CD4-positive, alpha-beta T cell treated with Interleukin-4 for 1 hour (primary cell): ENCODE results near the gene CHCT1.
"Not testable (repeated sequence)": the region's sequence is repeated elsewhere in the genome, so short reads cannot be mapped to it uniquely, and the experiment has no call there.

ENCODE experiments used
- DNase-seq, 2 donors: peaks; one replicate each; pipeline ENCODE4 v3.0.0-alpha.2; 2020 to 2022

Gene CHCT1

DNA sequence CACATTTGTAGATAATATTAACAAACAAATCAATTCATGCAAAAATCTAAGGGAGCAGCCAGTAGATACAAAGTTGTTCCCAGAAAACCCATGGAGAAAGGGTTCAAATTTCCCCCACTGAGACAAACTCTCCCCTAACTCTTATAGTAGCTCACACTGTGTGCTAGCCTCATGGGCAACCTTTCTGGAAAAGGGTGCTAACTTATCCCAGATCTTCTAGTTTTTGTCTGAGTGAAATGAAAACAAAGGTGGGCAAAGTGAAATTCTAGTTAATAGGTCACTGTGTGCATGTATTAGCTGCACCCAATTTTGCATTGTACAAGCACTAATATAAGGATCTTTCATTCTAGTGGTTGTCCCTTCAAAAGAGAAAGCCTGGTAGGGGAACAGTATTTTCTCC lies 20.5 kb upstream of the CHCT1 start:
- DNase-seq, result no peak

DNA sequence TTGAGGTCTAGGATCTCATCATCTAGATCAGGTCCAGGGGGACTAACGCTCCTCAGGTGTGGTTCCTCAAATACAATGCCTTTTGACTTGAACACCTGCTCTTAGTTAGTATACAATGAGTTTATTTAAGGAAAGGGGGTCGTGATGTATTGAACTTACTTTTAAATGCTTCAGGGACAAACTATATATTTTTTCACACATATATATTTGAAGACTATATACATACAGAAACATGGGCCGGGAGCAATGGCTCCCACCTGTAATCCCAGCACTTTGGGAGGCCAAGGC lies 18.8 kb upstream of the CHCT1 start:
- DNase-seq, result no peak

DNA sequence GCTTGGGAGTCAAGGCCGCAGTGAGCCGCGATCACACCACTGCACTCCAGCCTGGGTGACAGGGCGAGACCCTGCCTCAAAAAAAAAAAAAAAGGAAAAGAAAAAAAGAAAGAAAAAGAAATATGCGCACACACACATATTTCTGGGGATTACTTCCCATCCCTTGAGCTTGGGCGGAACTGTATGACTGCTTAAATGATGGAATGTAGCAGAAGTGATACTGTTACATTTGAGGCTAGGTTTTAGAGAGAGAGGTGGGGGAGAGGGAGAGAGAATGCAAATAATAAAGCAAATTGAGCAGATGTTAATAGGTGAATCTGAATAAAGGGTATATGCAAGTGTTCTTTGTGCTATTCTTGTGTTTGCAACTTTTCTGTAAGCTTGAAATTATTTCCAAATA lies 18.3 kb upstream of the CHCT1 start:
- no peak for DNase-seq

DNA sequence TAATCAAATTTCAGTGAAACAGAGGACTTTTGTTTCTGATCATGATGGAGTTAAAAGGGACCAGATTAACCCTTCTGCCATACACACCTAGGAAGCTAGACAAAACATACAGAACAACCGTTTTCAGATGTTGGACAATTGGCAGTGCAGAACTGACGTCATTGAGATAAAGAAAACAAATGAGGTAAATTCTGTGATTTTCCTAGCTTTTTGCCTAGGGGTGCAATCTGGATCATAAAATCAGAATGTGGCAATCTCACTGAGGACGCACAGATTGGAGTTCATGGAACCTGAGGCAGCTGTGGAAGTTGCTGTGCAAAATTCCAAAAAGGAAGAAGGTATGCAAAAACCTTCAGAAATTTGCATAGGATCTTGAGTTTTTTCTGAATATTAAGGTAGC lies 15.4 kb upstream of the CHCT1 start:
- no peak for DNase-seq

DNA sequence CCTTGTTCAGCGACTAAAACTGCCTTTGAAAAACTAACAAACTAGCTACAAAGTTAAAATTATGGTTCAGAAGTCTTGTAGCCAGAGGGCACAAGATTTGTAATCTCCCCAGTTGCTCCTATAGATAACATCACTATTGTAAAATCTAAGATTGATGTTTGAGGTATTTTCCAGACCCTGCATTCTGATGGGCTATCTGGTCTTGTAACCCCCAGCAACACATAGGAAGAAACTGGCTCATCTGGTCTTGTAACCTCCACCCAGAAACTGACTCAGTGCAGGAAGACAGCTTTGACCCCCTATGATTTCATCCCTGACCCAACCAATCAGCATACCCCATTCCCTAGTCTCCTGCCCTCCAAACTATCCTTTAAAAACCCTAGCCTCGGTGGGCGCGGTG lies 12.3 kb upstream of the CHCT1 start:
- no peak for DNase-seq

DNA sequence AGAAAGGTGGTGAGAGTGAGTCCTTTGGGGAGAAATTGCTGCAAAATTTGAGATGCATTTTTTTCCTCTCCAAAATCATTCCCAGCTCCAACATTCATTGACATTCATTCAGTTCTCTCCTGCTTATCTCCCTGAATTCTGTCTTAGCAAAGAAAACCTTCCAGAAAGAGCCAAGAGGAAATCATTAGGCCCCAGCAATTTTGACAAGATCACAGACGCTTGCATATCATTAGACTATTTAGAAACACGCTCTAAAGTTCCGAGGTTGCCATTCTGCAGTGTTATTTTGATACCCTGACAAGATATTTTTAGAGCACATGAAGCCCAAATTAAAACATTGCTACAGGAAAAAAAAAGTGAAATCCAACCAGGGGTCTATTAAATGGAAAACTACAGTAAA lies 9.6 kb upstream of the CHCT1 start:
- no peak for DNase-seq

DNA sequence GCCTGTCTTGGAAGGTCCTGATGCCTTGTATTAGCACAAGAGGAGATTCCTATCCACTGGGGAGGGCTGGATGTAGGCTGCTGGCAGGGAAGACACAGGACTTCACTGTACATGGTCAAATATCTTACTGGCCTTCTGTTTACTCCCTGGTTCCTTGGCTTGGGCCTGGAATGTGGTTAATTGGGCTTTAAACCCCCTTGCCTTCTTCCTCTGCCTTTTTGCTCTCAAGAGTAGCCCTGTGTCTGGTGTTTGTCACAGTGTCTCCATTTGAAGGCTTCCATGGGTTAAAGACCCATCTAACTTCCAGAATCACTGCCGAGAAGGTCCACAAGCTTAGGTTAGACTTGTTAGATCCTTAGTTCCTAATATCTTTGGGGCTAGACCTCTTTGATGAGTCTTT lies 7.1 kb upstream of the CHCT1 start:
- no peak for DNase-seq

DNA sequence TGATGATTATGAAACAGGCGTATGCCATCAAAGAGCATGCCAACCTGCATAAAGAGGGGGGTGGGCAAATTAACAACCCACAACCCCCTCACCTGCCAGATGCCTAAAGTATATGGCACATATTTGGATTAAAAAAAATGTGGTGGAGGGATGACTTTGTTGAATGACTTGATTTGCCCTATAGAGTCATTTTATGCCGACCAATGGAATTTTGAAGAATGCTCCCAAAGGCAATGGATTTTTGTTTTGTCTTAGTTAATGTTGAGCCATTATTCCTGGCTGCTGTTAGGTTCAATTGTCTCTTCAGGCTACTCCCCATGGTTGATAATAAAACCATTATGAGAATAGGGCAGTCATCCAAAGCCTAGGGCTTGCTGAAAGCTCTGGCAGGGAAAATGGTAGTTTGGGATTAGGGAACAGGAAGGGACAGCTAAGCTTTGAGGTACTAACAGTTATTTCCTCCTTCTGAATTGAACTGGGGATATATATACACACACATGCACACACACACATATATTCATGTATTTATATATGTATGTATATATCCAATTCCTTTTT lies 5.8 kb upstream of the CHCT1 start:
- no peak for DNase-seq

DNA sequence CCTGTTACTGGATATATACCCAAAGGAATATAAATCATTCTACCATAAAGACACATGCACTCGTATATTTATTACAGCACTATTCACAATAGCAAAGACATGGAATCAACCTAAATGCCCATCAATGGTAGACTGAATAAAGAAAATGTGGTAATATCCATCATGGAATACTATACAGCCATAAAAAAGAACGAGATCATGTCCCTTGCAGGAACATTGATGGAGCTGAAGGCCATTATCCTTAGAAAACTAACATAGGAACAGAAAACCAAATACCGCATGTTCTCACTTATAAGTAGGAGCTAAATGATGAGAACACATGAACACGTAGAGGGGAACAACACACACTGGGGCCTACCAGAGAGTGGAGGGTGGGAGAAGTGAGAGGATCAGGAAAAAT lies 3.3 kb upstream of the CHCT1 start:
- DNase-seq, result not testable (repeated sequence)

DNA sequence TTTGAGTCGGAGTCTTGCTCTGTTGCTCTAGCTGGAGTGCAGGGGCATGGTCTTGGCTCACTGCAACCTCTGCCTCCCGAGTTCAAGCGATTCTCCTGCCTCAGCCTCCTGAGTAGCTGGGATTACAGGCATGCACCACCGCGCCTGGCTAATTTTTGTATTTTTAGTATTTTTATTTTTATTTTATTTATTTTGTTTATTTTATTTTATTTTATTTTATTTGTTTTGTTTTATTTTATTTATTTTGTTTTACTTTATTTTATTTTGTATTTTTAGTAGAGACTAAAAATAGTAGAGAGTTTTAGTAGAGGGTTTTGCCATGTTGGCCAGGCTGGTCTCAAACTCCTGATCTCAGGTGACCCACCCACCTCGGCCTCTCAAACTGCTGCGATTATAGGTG lies 2.4 kb upstream of the CHCT1 start:
- DNase-seq, result not testable (repeated sequence)

DNA sequence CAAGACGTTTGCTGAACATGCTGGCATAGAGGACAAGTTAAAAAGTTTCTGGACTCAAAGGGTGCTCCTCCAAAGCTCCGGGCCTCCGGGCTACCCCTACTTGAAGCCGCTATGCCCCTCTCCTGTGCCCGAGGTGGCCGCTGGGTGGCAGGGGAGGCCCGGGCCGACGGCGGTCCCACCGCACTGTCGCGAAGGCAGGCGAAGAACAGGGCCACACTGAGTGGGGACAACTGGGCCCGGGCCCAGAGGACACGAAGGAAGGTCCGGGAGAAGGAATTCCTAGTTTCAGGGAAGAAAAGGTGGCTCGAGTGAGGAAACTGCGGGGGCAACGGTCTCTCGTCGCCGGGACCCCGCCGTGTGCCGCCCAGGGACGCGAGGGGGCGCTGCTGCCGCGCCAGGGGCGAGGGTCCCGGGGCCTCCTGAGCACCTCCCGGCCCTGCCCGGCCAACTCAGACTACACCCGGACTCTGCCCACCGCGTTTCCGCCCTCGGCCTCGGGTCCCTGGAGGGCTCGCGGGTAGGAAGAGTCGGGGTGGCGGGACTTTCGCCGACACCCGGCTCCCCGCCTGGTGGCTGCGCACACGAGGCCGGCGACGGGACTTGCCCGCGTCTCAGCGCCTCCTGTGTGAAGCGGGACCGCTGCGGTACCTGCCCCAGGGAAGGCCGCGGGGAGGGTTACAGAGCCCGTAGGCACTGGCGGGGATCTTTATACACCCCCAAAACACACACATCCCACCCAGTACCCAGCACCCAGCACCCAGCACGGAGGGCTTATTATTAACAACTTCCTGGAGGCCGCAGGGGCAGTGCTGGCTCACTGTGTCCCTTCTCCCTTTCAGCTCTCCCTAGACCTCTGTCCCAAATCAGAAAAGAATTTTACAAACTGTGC lies 772 bp upstream of the CHCT1 start:
- DNase-seq, result peak; percentile 74 to 78

DNA sequence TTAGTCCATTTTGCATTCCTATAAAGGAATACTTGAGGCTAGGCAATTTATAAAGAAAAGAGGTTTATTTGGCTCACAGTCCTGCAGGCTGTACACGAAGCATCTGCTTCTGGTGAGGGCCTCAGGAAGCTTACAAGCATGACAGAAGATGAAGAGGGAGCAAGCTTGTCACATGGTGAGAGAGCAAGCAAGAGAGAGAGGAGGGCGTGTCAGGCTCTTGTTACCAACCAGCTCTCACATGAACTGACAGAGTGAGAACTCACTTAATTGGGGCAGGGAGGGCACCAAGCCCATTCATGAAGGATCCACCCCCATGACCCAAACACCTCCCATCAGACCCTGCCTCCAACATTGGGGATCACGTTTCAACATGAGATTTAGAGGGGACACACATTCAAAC lies 1.6 kb downstream of the CHCT1 start:
- DNase-seq, result no peak

DNA sequence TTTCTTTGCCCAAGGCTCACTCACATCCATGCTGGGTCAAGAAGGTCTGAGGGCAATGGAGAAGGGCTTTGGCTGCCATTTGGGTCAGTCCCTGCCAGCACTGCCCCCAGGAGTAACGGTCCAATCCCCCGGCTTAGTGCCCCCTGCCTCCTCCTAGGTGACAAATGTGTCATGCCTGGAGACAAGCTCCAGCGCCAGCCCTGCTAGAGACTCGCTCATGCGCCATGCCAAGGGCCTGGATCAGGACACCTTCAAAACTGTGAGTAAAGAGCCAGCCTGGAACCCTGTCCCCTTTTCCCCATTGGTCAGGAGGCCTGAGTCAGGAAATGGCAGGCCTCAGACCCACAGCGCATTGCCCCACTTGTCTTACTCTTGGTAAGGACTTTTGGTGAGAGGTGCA lies 3.3 kb downstream of the CHCT1 start:
- no peak for DNase-seq

DNA sequence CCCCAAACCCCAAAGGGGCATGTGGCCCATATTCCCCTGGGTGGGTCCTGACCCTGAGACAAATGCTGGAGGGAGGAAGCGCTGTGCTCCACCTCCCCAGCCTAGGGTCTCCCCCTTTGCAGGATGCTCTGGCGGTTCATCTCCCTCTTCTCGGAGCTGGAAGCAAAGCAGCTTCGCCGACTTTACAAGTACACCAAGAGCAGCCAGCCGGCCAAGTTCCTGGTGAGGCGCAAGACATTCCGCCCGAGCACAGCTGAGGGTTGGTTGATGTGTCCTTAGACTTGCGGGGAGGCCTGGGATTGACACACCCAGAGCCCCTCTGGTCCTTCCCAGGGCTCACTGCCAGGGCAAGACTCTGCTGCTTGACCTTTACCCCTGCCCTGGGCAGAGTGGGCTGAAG lies 4.3 kb downstream of the CHCT1 start:
- no peak for DNase-seq

DNA sequence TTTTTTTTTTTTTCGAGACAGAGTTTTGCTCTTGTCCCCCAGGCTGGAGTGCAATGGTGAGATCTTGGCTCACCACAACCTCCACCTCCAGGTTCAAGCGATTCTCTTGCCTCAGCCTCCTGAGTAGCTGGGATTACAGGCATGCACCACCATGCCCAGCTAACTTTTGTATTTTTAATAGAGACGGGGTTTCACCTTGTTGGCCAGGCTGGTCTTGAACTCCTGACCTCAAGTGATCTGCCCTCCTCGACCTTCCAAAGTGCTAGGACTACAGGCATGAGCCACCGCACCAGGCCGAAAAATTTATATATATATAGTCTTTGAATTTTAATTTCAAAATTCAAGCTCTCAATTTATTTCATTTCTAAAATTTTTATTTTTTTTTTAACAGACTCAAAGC lies 6.2 kb downstream of the CHCT1 start:
- DNase-seq, result not testable (repeated sequence)

DNA sequence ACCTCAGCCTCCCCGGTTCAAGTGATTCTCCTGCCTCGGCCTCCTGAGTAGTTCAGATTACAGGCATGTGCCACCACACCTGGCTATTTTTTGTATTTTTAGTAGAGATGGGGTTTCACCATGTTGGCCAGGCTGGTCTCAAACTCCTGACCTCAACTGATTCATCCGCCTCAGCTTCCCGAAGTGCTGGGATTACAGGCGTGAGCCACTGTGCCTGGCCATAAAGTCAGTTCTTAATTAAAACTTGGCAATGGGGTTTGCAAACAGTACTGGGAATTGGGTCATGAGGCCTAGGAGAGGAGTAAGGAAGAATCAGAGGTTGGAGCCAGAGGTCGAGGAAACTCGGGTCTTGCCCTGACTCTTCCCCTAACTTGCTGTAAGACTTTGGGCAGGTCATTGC lies 8.3 kb downstream of the CHCT1 start:
- not testable (repeated sequence) for DNase-seq

DNA sequence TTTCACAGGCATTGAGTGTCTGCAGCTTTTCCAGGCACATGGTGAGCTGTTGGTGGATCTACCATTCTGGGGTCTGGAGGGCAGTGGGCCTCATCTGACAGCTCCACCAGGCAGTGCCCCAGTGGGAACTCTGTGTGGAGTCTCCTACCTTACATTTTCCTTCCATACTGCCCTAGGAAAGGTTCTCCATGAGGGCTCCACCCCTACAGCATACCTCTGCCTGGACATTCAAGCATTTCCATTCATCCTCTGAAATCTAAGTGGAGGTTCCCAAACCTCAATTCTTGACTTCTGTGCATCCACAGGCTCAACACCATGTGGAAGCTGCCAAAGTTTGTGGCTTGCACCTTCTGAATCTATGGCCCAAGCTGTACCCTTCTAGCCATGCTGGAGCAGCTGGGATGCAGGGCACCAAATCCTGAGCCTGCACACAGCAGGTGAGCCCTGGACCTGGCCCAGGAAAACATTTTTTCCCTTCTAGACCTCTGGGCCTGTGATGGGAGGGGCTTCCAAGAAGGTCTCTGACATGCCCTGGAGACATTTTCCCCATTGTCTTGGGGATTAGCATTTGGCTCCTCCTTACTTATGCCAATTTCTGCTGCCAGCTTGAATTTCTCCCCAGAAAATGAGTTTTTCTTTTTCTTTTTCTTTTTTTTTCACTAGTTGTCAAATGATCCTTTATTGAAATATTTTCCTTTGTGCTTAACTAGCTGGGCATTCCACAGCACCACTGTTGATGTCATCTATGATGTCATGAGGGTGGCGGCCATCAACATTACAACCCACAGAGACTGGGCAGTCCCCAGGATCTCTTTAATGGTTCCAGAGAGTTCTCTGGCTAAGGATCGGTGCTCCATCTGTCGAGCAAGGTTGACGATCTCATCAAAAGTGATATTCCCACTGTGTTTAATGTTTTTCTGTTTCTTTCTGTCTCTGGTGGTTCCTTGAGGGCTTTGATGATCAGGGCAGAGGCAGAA lies 11.0 kb downstream of the CHCT1 start:
- not testable (repeated sequence) for DNase-seq

DNA sequence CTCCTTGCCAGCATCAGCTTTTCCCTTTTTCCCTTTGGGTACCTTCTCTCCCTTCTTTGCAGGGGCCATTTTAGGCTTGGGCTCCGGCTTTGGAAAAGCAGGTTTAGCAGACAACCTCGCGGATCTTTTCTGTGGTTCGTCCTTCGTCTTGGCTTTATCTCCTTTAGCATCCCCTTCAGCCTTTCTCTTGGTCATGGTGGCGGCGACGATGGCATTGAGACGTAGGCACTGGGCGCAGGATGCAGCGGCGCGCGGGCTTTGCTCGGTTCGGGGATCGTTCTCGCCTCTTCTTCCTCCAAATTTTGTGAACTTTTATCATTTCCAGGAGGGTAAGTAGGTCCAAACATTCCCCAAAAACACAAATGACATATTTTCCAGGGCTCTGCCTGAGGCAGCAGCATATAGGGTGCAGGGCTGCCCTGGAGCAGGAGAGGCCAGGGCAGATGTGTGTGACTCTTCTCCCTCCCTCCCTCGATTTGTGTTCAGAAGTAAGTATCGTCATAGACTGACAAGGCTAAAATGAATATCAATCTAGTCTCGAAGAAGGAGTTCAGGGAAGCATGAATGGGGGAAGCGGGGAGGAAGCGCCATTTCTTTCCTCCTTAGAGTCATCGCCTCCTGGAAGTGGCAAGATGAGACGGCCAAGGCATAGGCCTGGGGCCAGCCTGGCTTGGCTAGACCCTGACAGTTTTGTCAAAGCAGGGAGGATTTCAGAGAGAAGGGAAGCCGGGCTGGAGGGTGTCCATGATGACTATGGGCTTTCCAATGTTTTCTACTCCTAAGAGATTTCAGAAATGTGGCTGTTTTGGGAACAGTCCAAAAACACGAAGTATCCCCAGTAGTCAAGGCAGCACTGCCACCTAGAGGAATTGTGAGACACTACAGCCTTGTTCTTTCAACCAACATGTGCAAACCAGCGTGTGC lies 13.2 kb downstream of the CHCT1 start:
- DNase-seq, result peak; percentile 55 to 76

DNA sequence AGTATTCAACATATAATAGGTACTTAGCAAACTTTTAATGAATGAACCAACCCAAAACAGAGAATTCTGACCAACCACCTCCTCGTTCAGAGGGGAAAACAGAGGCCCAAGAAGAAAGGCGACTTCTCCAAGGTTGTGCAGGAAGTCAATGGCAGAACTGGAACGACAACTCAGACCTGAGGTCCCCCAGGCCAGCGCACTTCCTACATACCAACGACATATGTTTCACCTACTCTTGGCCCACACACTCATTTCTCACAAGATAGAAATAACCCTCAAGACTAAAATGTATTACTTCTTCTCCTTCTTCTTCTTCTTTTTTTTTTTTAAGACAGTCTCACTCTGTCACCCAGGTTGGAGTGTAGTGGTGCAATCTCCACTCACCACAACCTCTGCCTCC lies 14.4 kb downstream of the CHCT1 start:
- DNase-seq, result no peak

DNA sequence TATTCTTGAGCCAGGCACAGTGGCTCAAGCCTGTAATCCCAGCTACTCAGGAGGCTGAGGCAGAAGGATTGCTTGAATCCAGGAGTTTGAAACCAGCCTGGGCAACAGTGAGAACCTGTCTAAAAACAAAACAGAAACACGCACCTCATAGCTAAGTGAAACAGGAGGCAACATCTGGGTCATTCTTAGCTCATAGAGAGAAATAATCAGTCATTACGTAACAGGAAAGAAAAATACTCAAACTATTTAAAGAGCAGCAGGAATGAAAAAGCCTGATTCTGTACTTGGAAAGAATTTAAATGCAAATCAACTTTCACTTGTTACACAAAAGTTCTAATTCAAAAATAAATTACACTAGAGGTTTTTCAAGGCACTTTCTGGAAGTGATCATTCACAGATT lies 17.2 kb downstream of the CHCT1 start:
- no peak for DNase-seq

DNA sequence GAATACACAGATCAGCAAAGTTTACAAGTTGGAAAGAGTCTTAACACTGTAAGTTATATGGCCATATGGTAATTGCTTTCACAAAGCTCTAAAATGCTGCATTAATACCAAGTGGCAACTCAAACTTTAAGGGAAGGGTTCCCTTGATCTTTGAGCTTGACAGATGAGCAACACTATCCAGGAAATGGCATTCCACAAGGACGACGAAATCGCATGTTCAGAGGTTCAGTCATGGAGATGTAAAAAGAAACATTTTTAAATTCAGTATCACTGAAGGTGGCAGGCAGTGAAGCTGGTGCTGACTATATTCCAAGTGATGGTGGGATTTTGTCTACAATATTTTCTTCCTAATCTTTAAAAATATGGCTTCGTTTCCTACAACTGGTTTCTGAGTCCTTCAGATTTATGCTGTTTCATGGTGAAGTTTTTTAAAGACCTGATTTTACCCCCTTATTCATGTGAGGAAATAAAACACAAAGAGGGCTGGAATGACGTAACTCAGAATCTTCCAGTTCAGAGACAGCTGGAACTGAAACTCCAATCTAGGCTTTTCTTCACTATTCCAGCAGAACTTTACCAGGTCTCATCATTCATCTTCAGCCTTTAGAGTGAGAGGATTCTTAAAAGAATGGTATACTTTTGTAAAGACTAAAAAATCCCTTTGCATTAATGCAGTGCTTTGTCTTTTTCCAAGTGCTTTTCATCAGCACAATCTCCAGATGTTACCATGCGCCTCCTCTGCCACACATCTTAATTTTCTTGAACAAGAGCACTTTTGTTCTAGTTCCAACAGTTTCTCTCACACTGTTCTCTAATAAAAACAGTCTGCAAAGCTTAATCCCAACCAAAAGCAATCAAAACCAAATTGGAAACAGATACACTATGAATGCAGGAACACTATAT lies 20.2 kb downstream of the CHCT1 start:
- DNase-seq, result no peak

DNA sequence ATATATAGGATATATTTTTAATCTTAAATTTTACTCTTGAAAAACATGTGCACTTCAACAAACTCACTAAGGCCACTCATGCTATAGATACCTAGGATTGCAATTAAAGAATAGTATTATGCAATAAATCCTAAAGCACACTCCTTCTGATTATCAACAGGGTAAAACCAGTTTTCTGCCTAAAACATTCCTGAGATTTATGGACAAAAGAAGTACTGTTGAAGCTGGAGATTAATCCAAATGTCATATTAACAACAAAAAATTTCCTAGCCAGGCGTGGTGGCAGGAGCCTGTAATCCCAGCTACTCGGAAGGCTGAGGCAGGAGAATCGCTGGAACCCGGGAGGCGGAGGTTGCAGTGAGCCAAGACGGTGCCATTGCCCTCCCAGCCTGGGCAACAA lies 21.4 kb downstream of the CHCT1 start:
- no peak for DNase-seq
